GM12891 (cell line): ENCODE measurements around the gene ZNF543.

ENCODE experiments used
- PAX5 ChIP-seq: IDR thresholded peaks from 2 replicates; pipeline ENCODE4 v1.6.1; 2011; ENCODE audit warnings: low read length, moderate library complexity, mild to moderate bottlenecking; ENCODE audit not compliant: insufficient read depth, severe bottlenecking
- POLR2A ChIP-seq: IDR thresholded peaks from 2 replicates; pipeline ENCODE4 v1.6.1; 2011; ENCODE audit warnings: low read depth, low read length, control low read depth
- POLR2AphosphoS5 ChIP-seq: IDR thresholded peaks from 2 replicates; pipeline ENCODE4 v1.6.1; 2011; ENCODE audit warnings: low read depth, low read length, control low read depth
- POU2F2 ChIP-seq: IDR thresholded peaks from 2 replicates; pipeline ENCODE4 v1.6.1; 2011; ENCODE audit warnings: low read depth, mild to moderate bottlenecking, control low read depth, low read length, moderate library complexity
- SPI1 ChIP-seq: IDR thresholded peaks from 2 replicates; pipeline ENCODE4 v1.6.1; 2011; ENCODE audit warnings: low read depth, low read length, control low read depth
- TAF1 ChIP-seq: IDR thresholded peaks from 2 replicates; pipeline ENCODE4 v1.6.1; 2011; ENCODE audit warnings: low read depth, low read length, control low read depth

GRCh38 chr19:57376151-57376550 lies 55.9 kb downstream of the ZNF543 start:
- TF ChIP-seq POU2F2: no peak
- no peak for TF ChIP-seq POLR2A
- TF ChIP-seq POLR2AphosphoS5: no peak
- TF ChIP-seq PAX5: no peak
- TF ChIP-seq SPI1: no peak
- TF ChIP-seq TAF1: no peak
